Transverse colon (tissue), 4 donors: ENCODE results near the gene IPO4. TPM values are rescaled to one million over a fixed set of nuclear protein-coding genes. Genes with fewer than 3 reads are reported as not detected.

ENCODE experiments used
- DNase-seq: peaks from one replicate; pipeline ENCODE4 v3.0.0-alpha.2; 2019
- H3K27ac ChIP-seq, 4 donors: fragments of 200-600 bp; sonication (generic); 2 replicates each; pipeline ENCODE4 v1.5.1; 2016 to 2018; ENCODE audit warnings: inconsistent platforms in 4 of 4
- H3K27me3 ChIP-seq: fragments of 200-600 bp; sonication (generic); 2 replicates; pipeline ENCODE4 v1.5.1; 2017; ENCODE audit warnings: inconsistent platforms
- H3K36me3 ChIP-seq, 4 donors: fragments of 200-600 bp; sonication (generic); 2 replicates each; pipeline ENCODE4 v1.5.1; 2017 to 2019; ENCODE audit warnings: inconsistent platforms in 4 of 4
- H3K4me1 ChIP-seq, 4 donors: fragments of 200-600 bp; sonication (generic); 2 replicates each; pipeline ENCODE4 v1.5.1; 2017 to 2020; ENCODE audit warnings: inconsistent platforms in 4 of 4
- H3K4me3 ChIP-seq, 4 donors: fragments of 200-600 bp; sonication (generic); 1 replicate in 1 of 4; 2 replicates in 3 of 4; pipeline versions ENCODE4 v1.5.1 to v1.6.1; 2017 to 2019; ENCODE audit warnings: inconsistent platforms in 4 of 4
- H3K9me3 ChIP-seq, 2 donors: fragments of 200-600 bp; sonication (generic); 2 replicates each; pipeline ENCODE4 v1.5.1; 2017 to 2019; ENCODE audit warnings: inconsistent platforms in 2 of 2
- CTCF ChIP-seq, 5 experiments: fragments of 200-600 bp in 3 of 5; fragments of 450-650 bp in 2 of 5; sonication (generic) in 3 of 5; IDR thresholded peaks; 1 replicate in 2 of 5; 2 replicates in 3 of 5; pipeline ENCODE4 v1.5.1; 2016 to 2017; ENCODE audit warnings: antibody characterized with exemption in 5 of 5, inconsistent platforms in 3 of 5, mild to moderate bottlenecking in 2 of 5, moderate library complexity in 1 of 5
- EP300 ChIP-seq: sonication (generic); formaldehyde crosslinking; IDR thresholded peaks from one replicate; pipeline ENCODE4 v1.6.1; 2017; ENCODE audit warnings: antibody characterized with exemption, low read depth
- POLR2A ChIP-seq: fragments of 450-650 bp; IDR thresholded peaks from one replicate; pipeline ENCODE4 v1.6.1; 2016; ENCODE audit warnings: antibody characterized with exemption, mild to moderate bottlenecking, moderate library complexity
- POLR2AphosphoS5 ChIP-seq, 3 donors: sonication (generic); formaldehyde crosslinking; IDR thresholded peaks; one replicate each; pipeline ENCODE4 v1.6.1; 2016; ENCODE audit warnings: antibody characterized with exemption in 3 of 3
- WGBS, 2 donors: methylation state at CpG; one replicate each; pipeline ENCODE4 v1.1.5; 2018; ENCODE audit warnings: low coverage in 1 of 2; 5-methylcytosine and 5-hydroxymethylcytosine counted together
- in situ Hi-C, 4 donors: fragments of 200-750 bp; cut with MboI; loops; one replicate each; pipeline versions ENCODE4 v1.15.0 to v1.15.1; 2017; ENCODE audit warnings: low sequenced_read_pairs in 3 of 4, low pct_ligation_motif_present in 1 of 4, low pct_unique_long_range_greater_than_20kb in 1 of 4
- intact Hi-C: fragments of 100-400 bp; cut with DNase I; formaldehyde crosslinking; loops from one replicate; pipeline ENCODE4 v1.15.1; 2023; ENCODE audit warnings: low total_unique reads
- total RNA-seq, 4 donors: library from RNA; depleted of rRNA; stranded (reverse); fragments of >200 nt; gene quantifications; one replicate each; pipeline ENCODE4 v1.1.0, GENCODE V29; 2016

Gene IPO4
- total RNA-seq, 4 donors from 2014 or later = 10.0 to 60.5 (median 37.3) TPM

- WGBS, 2 donors = 0% methylated on average over 31 of the region's 57 CpGs; no CpG with 5 or more reads in 1 of the 2 donors
- Histone ChIP-seq H3K27ac (peak within 1 kb of the TSS; percentile 94 to 99 (median 97)), H3K4me1 (peaks cover 14 to 51% (median 30%) of the 10 kb centered on the region in 4 donors), H3K36me3 (peaks cover 0 to 22% (median 4%) of the 10 kb centered on the region in 4 donors), H3K9me3 (no peaks in the 10 kb centered on the region), H3K4me3 (peak within 1 kb of the TSS; percentile 73 to 98 (median 86)), H3K27me3 (no peaks in the 10 kb centered on the region)
- DNase-seq = peak; percentile 99
- intact Hi-C loops (no loop called here), in situ Hi-C loops (no loop called here)
- peak; percentile 61 for TF ChIP-seq POLR2A
- TF ChIP-seq CTCF (IDR thresholded peaks at IDR 0.05) = no peak
- TF ChIP-seq POLR2AphosphoS5 (IDR thresholded peaks at IDR 0.05) = peak; percentile 57 to 85 (median 77)
Observed at GRCh38 chr14:24146978-24147760, 41.4 kb downstream of the IPO4 start, which contains the start of gene RNF31. TSS of gene RNF31 (plus strand) at chr14:24147498. CDS start at chr14:24147699, 201 bp downstream.

GRCh38 chr14:24146453-24146977 is 42.1 kb downstream of the IPO4 start, which contains the start of gene PSME2:
TSS of gene PSME2 (minus strand) at chr14:24146610. CDS start at chr14:24146581, 29 bp downstream.
- in situ Hi-C loops (no loop called here), intact Hi-C loops (no loop called here)
- H3K27ac ChIP-seq = peak within 1 kb of the TSS; percentile 94 to 99 (median 97)
- peak within 1 kb of the TSS; percentile 73 to 98 (median 86) for H3K4me3 ChIP-seq
- TF ChIP-seq CTCF (IDR thresholded peaks at IDR 0.05) (no peak), POLR2A (no peak), POLR2AphosphoS5 (IDR thresholded peaks at IDR 0.05) (peak; percentile 67 to 86 (median 78))
- H3K27me3 ChIP-seq = no peaks in the 10 kb centered on the region
- no peaks in the 10 kb centered on the region for H3K9me3 ChIP-seq
- peaks cover 16 to 54% (median 33%) of the 10 kb centered on the region in 4 donors for H3K4me1 ChIP-seq
- H3K36me3 ChIP-seq = peaks cover 0 to 16% (median 3%) of the 10 kb centered on the region in 4 donors
- WGBS, 2 donors = 0% methylated on average over 25 of the region's 25 CpGs; no CpG with 5 or more reads in 1 of the 2 donors
- DNase-seq = peak; percentile 97

- Histone ChIP-seq H3K36me3 (peaks cover 0 to 9% (median 2%) of the 10 kb centered on the region in 4 donors), H3K27me3 (no peaks in the 10 kb centered on the region), H3K27ac (peak overlapping the region; percentile 94 to 99 (median 97)), H3K4me3 (peak overlapping the region; percentile 71 to 98 (median 80)), H3K4me1 (peaks cover 16 to 54% (median 34%) of the 10 kb centered on the region in 4 donors), H3K9me3 (no peaks in the 10 kb centered on the region)
- intact Hi-C loops (no loop called here), in situ Hi-C loops (no loop called here)
- DNase-seq = no peak
- WGBS, 2 donors = 1 to 27% methylated on average over 4 to 9 of the region's 9 CpGs
- TF ChIP-seq POLR2AphosphoS5 (IDR thresholded peaks at IDR 0.05) = no peak
- TF ChIP-seq CTCF (IDR thresholded peaks at IDR 0.05) = no peak
- TF ChIP-seq EP300 = no peak
Observed at GRCh38 chr14:24145690-24146452, 42.7 kb downstream of the IPO4 start.

- peaks cover 16 to 59% (median 39%) of the 10 kb centered on the region in 4 donors for H3K4me1 ChIP-seq
- peak overlapping the region; percentile 94 to 99 (median 97) for H3K27ac ChIP-seq
- H3K9me3 ChIP-seq = no peaks in the 10 kb centered on the region
- TF ChIP-seq POLR2AphosphoS5 (IDR thresholded peaks at IDR 0.05) (no peak), EP300 (no peak), POLR2A (no peak)
- 71 to 91% methylated on average over 2 of the region's 2 CpGs for WGBS, 2 donors
- DNase-seq = no peak
- peaks cover 0 to 4% (median 2%) of the 10 kb centered on the region in 4 donors for H3K36me3 ChIP-seq
- peak overlapping the region in 1 of 4 donors; percentile 73 for H3K4me3 ChIP-seq
- intact Hi-C loops (no loop called here), in situ Hi-C loops (no loop called here)
- H3K27me3 ChIP-seq = no peaks in the 10 kb centered on the region
Observed at GRCh38 chr14:24145219-24145618, 43.4 kb downstream of the IPO4 start.
